Measurements from ENCODE around the gene RPTOR.

GRCh38 chr17:80786470-80786869 lies 241.8 kb downstream of the RPTOR start:
- TF ChIP-seq CTCF (IDR thresholded peaks at IDR 0.05; ENCODE audit: insufficient read depth, low read length), result no peak
- no peak for TF ChIP-seq SPI1 (IDR thresholded peaks at IDR 0.05; ENCODE audit: borderline replicate concordance, low read depth)
- no peak for TF ChIP-seq POLR2AphosphoS5 (IDR thresholded peaks at IDR 0.05; ENCODE audit: low read depth)
- no peak for TF ChIP-seq GABPA (IDR thresholded peaks at IDR 0.05; ENCODE audit: low read depth)
- no peak for TF ChIP-seq REST (IDR thresholded peaks at IDR 0.05; ENCODE audit: insufficient replicate concordance, low read depth)
